Measurements from ENCODE around the gene CCDC154.

CCDC154 gene

DNA sequence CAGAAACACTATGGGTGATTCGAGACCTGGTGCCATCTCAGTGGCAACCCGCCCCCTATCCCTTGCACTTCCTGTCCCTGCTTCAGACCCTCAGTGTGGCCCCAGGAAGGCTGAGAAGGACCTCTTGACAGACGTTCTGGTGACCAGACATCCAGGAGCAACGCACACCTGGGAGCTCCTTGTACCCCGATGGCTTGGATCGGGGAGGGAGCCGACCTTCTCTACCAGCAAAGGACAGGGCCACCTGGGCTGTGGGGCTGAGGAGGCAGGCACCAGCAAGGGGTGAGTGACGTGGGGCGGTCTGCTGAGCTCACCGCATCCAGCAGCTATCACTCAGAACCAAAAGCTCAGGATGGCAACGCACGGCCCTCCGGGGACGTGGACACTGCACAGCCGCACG is 57.0 kb downstream of the CCDC154 start:
- Histone ChIP-seq H3K9me3 (ENCODE audit: insufficient read depth, low read length) (no peaks in the 10 kb centered on the region), H3K27ac (ENCODE audit: low read depth, low read length) (no peak overlapping the region), H3K9me2 (replicated peaks; ENCODE audit: insufficient read depth, low read length) (no peaks in the 10 kb centered on the region), H3K9ac (ENCODE audit: low read length) (no peak overlapping the region), H3K27me3 (ENCODE audit: low read length) (no peaks in the 10 kb centered on the region), H4K20me1 (ENCODE audit: low read depth, low read length) (no peaks in the 10 kb centered on the region), H3K36me3 (ENCODE audit: low read length) (no peaks in the 10 kb centered on the region), H3K4me3 (ENCODE audit: insufficient read depth, low read length, poor library complexity, severe bottlenecking) (no peak overlapping the region), H2AFZ (ENCODE audit: low read depth, low read length, severe bottlenecking) (no peak overlapping the region), H3K4me2 (ENCODE audit: low read depth, low read length, poor library complexity, severe bottlenecking) (no peak overlapping the region), H3F3A (ENCODE audit: insufficient read depth) (no peaks in the 10 kb centered on the region), H3K79me2 (ENCODE audit: insufficient read depth, low read length) (no peaks in the 10 kb centered on the region)
- TF ChIP-seq EZH2phosphoT487 (conservative IDR thresholded peaks at IDR 0.05; ENCODE audit: low read length) = no peak
- TF ChIP-seq, protein P1, sequence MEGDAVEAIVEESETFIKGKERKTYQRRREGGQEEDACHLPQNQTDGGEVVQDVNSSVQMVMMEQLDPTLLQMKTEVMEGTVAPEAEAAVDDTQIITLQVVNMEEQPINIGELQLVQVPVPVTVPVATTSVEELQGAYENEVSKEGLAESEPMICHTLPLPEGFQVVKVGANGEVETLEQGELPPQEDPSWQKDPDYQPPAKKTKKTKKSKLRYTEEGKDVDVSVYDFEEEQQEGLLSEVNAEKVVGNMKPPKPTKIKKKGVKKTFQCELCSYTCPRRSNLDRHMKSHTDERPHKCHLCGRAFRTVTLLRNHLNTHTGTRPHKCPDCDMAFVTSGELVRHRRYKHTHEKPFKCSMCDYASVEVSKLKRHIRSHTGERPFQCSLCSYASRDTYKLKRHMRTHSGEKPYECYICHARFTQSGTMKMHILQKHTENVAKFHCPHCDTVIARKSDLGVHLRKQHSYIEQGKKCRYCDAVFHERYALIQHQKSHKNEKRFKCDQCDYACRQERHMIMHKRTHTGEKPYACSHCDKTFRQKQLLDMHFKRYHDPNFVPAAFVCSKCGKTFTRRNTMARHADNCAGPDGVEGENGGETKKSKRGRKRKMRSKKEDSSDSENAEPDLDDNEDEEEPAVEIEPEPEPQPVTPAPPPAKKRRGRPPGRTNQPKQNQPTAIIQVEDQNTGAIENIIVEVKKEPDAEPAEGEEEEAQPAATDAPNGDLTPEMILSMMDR (IDR thresholded peaks at IDR 0.05; ENCODE audit: insufficient read depth, low read length, poor library complexity, severe bottlenecking) = no peak

DNA sequence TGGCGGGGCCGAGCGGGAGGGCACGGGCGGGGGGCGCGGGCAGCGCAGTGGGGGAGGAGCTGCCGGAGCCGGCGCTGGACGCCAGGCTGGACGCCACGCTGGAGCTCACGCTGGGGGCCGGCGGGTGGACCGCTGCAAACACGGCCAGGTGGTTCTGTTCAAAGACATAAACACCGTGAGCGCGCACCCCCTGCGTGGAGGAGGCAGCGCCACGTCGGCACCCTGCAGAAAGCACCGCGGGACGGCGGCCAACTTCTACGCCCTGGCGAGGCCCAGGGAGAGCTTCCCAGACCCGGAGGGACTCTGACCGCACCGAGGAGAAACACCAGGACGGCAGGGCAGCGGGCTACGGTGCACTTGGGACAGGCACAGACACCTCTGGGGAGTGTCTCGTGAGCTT is 59.1 kb downstream of the CCDC154 start:
- Histone ChIP-seq H3K4me2 (ENCODE audit: low read depth, low read length, poor library complexity, severe bottlenecking) (no peak overlapping the region), H3F3A (ENCODE audit: insufficient read depth) (no peaks in the 10 kb centered on the region), H3K27me3 (ENCODE audit: low read length) (no peaks in the 10 kb centered on the region), H3K36me3 (ENCODE audit: low read length) (no peaks in the 10 kb centered on the region), H3K9me3 (ENCODE audit: insufficient read depth, low read length) (no peaks in the 10 kb centered on the region), H3K9me2 (replicated peaks; ENCODE audit: insufficient read depth, low read length) (no peaks in the 10 kb centered on the region), H3K9ac (ENCODE audit: low read length) (no peak overlapping the region), H2AFZ (ENCODE audit: low read depth, low read length, severe bottlenecking) (no peak overlapping the region), H4K20me1 (ENCODE audit: low read depth, low read length) (no peaks in the 10 kb centered on the region), H3K4me3 (ENCODE audit: insufficient read depth, low read length, poor library complexity, severe bottlenecking) (no peak overlapping the region), H3K27ac (ENCODE audit: low read depth, low read length) (no peak overlapping the region), H3K79me2 (ENCODE audit: insufficient read depth, low read length) (no peaks in the 10 kb centered on the region)
- no peak for TF ChIP-seq EZH2phosphoT487 (conservative IDR thresholded peaks at IDR 0.05; ENCODE audit: low read length)
- TF ChIP-seq, protein P1 (IDR thresholded peaks at IDR 0.05; ENCODE audit: insufficient read depth, low read length, poor library complexity, severe bottlenecking) = no peak
